Right lobe of liver (tissue), 6 donors: ENCODE data around the gene RPL9. TPM values are rescaled to one million over a fixed set of nuclear protein-coding genes. Genes with fewer than 3 reads are reported as not detected.

Experiments used
- ATAC-seq, 4 donors: fragments of 200-7000 bp; cut with Tn5 transposase; one replicate each; pipeline ENCODE4 v1.9.1; 2020; ENCODE audit warnings: mild to moderate bottlenecking in 4 of 4, moderate library complexity in 4 of 4
- DNase-seq, 3 donors: peaks; one replicate each; pipeline ENCODE4 v3.0.0-alpha.2; 2020
- H3K27ac ChIP-seq, 3 donors: fragments of 200-600 bp; one replicate each; pipeline ENCODE4 v1.8.0; 2022
- H3K27me3 ChIP-seq, 2 donors: fragments of 200-600 bp; one replicate each; pipeline ENCODE4 v1.8.0; 2022
- H3K36me3 ChIP-seq, 4 donors: fragments of 200-600 bp; sonication (generic) in 1 of 4; one replicate each; pipeline versions ENCODE4 v1.5.1 to v1.8.0; 2017 to 2022; ENCODE audit warnings: control low read depth in 1 of 4
- H3K4me1 ChIP-seq, 4 donors: fragments of 200-600 bp; sonication (generic) in 1 of 4; one replicate each; pipeline versions ENCODE4 v1.5.1 to v1.8.0; 2017 to 2022; ENCODE audit warnings: control low read depth in 1 of 4
- H3K4me3 ChIP-seq, 3 donors: fragments of 200-600 bp; one replicate each; pipeline ENCODE4 v1.8.0; 2022
- H3K9me3 ChIP-seq, 4 donors: fragments of 200-600 bp; sonication (generic) in 1 of 4; one replicate each; pipeline versions ENCODE4 v1.5.1 to v1.8.0; 2017 to 2022; ENCODE audit warnings: control low read depth in 1 of 4
- CTCF ChIP-seq, 4 donors: fragments of 200-600 bp in 3 of 4; fragments of 450-650 bp in 1 of 4; IDR thresholded peaks; one replicate each; pipeline versions ENCODE4 v1.5.1 to v1.8.0; 2016 to 2022; ENCODE audit warnings: antibody characterized with exemption in 4 of 4, mild to moderate bottlenecking in 2 of 4
- POLR2A ChIP-seq: fragments of 450-650 bp; IDR thresholded peaks from one replicate; pipeline ENCODE4 v1.6.1; 2017; ENCODE audit warnings: antibody characterized with exemption, mild to moderate bottlenecking
- whole genome bisulfite sequencing: methylation state at CpG from one replicate; pipeline ENCODE4 v1.1.6; 2018; ENCODE audit warnings: low coverage, low lambda C conversion rate; ENCODE audit not compliant: insufficient coverage; ENCODE audit errors: missing lambda C conversion rate; 5-methylcytosine and 5-hydroxymethylcytosine counted together
- intact Hi-C, 2 donors: fragments of 100-400 bp; cut with DNase I; formaldehyde crosslinking; loops; one replicate each; pipeline versions ENCODE4 v1.11.2 to v1.14.1; 2022
- total RNA-seq, 6 experiments: library from RNA; depleted of rRNA in 2 of 6; stranded (reverse); fragments of >200 nt in 2 of 6; fragmentation: NEBNext Ultra II Directional in 3 of 6; extraction: Animal tissue kit (Norgen Biotek cat#: 25700) in 3 of 6; gene quantifications; one replicate each; pipeline versions ENCODE4 v1.1.0 to v1.2.4, GENCODE V29; 2016 to 2023
- donor health status: DM: no; HTN: yes; CAD: no.
- donor health status: DM: no; HTN: no; CAD: no.
- donor health status: DM: no; HTN: no; CAD: no.
- donor health status: DM: no; HTN: yes; CAD: no.
- donor health status: DM: no; HTN: yes; CAD: no.

RPL9 gene
- total RNA-seq, 6 experiments from 2014 or later: 353 to 1,546 (median 454) TPM

GRCh38 chr4:39480902-39481695 is 22.4 kb upstream of the RPL9 start:
- no peak for DNase-seq
- H3K4me1 ChIP-seq: no peaks in the 10 kb centered on the region
- H3K36me3 ChIP-seq: no peaks in the 10 kb centered on the region
- intact Hi-C loops: no loop called here
- no peaks in the 10 kb centered on the region for H3K27me3 ChIP-seq
- WGBS: 72% methylated on average over 20 of the region's 21 CpGs
- ATAC-seq: peak; percentile 23 to 67 (median 39)
- no peak overlapping the region for H3K4me3 ChIP-seq
- no peaks in the 10 kb centered on the region for H3K9me3 ChIP-seq
- TF ChIP-seq POLR2A: no peak
- TF ChIP-seq CTCF (IDR thresholded peaks at IDR 0.05): no peak
- no peak overlapping the region for H3K27ac ChIP-seq

GRCh38 chr4:39480251-39480650 is 21.5 kb upstream of the RPL9 start:
- H3K4me3 ChIP-seq: no peak overlapping the region
- ATAC-seq: peak in 1 of 4 donors; percentile 29
- intact Hi-C loops: no loop called here
- no peak overlapping the region for H3K27ac ChIP-seq
- H3K36me3 ChIP-seq: no peaks in the 10 kb centered on the region
- WGBS: 93% methylated on average over 18 of the region's 27 CpGs
- no peaks in the 10 kb centered on the region for H3K4me1 ChIP-seq
- no peaks in the 10 kb centered on the region for H3K27me3 ChIP-seq
- TF ChIP-seq CTCF (IDR thresholded peaks at IDR 0.05) (no peak), POLR2A (no peak)
- no peak for DNase-seq
- no peaks in the 10 kb centered on the region for H3K9me3 ChIP-seq

- no peak overlapping the region for H3K4me3 ChIP-seq
- H3K36me3 ChIP-seq: no peaks in the 10 kb centered on the region
- ATAC-seq (no peak), DNase-seq (no peak)
- H3K9me3 ChIP-seq: no peaks in the 10 kb centered on the region
- intact Hi-C loops: no loop called here
- TF ChIP-seq CTCF (IDR thresholded peaks at IDR 0.05) (no peak), POLR2A (no peak)
- peaks cover 0 to 14% (median 3%) of the 10 kb centered on the region in 4 donors for H3K4me1 ChIP-seq
- no peaks in the 10 kb centered on the region for H3K27me3 ChIP-seq
- 95% methylated on average over 5 of the region's 5 CpGs for WGBS
- H3K27ac ChIP-seq: no peak overlapping the region
These were observed 17.6 kb upstream of the RPL9 start for GRCh38 chr4:39476187-39476895.

GRCh38 chr4:39472396-39472795 is 13.7 kb upstream of the RPL9 start:
- intact Hi-C loops: no loop called here
- Histone ChIP-seq H3K4me1 (peaks cover 0 to 31% (median 9%) of the 10 kb centered on the region in 4 donors), H3K36me3 (no peaks in the 10 kb centered on the region), H3K27me3 (no peaks in the 10 kb centered on the region), H3K27ac (peak overlapping the region in 2 of 3 donors; percentile 42 to 88), H3K4me3 (peak overlapping the region in 1 of 3 donors; percentile 15), H3K9me3 (no peaks in the 10 kb centered on the region)
- TF ChIP-seq CTCF (IDR thresholded peaks at IDR 0.05) (no peak), POLR2A (no peak)
- 43% methylated on average over 3 of the region's 3 CpGs for WGBS
- peak in 3 of 4 donors; percentile 7 to 20 (median 11) for ATAC-seq
- DNase-seq: no peak
